ENCODE results near the gene SERPINA12. TPM values are rescaled to one million over a fixed set of nuclear protein-coding genes. Genes with fewer than 3 reads are reported as not detected.

Gene SERPINA12
- total and polyA plus RNA-seq, 4 donors: 0.28 TPM; not detected in 3

DNA sequence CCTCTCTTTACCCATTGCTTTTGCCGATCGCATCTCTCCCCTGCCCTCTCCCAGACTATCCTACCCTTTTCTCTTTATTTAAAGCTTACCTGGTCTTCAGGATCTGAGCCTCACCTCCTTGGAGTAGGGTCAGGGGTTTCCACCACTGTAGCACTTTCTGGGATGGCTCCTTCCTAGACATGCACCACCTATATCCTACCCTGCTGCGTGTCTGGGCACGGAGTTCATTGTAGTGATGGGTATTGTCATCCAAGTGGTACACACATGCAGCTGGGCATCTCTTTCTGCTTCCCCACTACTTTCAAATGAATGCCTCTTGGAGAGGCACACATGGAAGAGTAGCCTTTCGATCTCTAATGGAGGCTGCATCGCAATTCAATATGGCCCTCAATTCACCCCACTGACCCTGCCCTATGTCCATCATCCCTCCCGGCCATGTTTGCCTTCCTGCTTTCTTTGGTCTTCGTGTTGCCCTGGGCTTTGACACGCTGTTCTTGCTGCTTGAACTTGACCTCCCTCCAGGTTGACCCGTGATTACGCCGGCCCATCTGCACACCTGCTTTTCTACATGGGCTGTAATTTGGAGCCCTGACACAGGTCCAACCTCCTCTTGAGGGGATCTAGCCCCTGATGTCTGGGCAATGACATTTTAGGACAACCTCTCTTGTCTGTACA, 67.6 kb downstream of the SERPINA12 start:
- TF ChIP-seq NR2F2 (IDR thresholded peaks at IDR 0.05) (no peak), GABPA (IDR thresholded peaks at IDR 0.05 in 1 of 2, conservative IDR thresholded peaks at IDR 0.05 in 1 of 2) (no peak), FOXA1 (IDR thresholded peaks at IDR 0.05) (no peak), EGR1 (IDR thresholded peaks at IDR 0.05; ENCODE audit: low read depth in 2 of 2) (no peak), RXRA (IDR thresholded peaks at IDR 0.05) (no peak), HNF4G (IDR thresholded peaks at IDR 0.05) (no peak), HNF4A (conservative IDR thresholded peaks at IDR 0.05) (no peak), FOXA2 (IDR thresholded peaks at IDR 0.05) (no peak), JUND (IDR thresholded peaks at IDR 0.05) (no peak), RAD21 (IDR thresholded peaks at IDR 0.05) (no peak), SP1 (IDR thresholded peaks at IDR 0.05) (no peak)
- TF ChIP-seq, protein P1, sequence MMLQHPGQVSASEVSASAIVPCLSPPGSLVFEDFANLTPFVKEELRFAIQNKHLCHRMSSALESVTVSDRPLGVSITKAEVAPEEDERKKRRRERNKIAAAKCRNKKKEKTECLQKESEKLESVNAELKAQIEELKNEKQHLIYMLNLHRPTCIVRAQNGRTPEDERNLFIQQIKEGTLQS (IDR thresholded peaks at IDR 0.05): no peak
- TF ChIP-seq, protein P2, sequence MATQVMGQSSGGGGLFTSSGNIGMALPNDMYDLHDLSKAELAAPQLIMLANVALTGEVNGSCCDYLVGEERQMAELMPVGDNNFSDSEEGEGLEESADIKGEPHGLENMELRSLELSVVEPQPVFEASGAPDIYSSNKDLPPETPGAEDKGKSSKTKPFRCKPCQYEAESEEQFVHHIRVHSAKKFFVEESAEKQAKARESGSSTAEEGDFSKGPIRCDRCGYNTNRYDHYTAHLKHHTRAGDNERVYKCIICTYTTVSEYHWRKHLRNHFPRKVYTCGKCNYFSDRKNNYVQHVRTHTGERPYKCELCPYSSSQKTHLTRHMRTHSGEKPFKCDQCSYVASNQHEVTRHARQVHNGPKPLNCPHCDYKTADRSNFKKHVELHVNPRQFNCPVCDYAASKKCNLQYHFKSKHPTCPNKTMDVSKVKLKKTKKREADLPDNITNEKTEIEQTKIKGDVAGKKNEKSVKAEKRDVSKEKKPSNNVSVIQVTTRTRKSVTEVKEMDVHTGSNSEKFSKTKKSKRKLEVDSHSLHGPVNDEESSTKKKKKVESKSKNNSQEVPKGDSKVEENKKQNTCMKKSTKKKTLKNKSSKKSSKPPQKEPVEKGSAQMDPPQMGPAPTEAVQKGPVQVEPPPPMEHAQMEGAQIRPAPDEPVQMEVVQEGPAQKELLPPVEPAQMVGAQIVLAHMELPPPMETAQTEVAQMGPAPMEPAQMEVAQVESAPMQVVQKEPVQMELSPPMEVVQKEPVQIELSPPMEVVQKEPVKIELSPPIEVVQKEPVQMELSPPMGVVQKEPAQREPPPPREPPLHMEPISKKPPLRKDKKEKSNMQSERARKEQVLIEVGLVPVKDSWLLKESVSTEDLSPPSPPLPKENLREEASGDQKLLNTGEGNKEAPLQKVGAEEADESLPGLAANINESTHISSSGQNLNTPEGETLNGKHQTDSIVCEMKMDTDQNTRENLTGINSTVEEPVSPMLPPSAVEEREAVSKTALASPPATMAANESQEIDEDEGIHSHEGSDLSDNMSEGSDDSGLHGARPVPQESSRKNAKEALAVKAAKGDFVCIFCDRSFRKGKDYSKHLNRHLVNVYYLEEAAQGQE (IDR thresholded peaks at IDR 0.05): no peak
- TF ChIP-seq, protein P3, sequence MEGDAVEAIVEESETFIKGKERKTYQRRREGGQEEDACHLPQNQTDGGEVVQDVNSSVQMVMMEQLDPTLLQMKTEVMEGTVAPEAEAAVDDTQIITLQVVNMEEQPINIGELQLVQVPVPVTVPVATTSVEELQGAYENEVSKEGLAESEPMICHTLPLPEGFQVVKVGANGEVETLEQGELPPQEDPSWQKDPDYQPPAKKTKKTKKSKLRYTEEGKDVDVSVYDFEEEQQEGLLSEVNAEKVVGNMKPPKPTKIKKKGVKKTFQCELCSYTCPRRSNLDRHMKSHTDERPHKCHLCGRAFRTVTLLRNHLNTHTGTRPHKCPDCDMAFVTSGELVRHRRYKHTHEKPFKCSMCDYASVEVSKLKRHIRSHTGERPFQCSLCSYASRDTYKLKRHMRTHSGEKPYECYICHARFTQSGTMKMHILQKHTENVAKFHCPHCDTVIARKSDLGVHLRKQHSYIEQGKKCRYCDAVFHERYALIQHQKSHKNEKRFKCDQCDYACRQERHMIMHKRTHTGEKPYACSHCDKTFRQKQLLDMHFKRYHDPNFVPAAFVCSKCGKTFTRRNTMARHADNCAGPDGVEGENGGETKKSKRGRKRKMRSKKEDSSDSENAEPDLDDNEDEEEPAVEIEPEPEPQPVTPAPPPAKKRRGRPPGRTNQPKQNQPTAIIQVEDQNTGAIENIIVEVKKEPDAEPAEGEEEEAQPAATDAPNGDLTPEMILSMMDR (IDR thresholded peaks at IDR 0.05; ENCODE audit: low read depth, low read length, missing input control): no peak
- TF ChIP-seq, protein P4, sequence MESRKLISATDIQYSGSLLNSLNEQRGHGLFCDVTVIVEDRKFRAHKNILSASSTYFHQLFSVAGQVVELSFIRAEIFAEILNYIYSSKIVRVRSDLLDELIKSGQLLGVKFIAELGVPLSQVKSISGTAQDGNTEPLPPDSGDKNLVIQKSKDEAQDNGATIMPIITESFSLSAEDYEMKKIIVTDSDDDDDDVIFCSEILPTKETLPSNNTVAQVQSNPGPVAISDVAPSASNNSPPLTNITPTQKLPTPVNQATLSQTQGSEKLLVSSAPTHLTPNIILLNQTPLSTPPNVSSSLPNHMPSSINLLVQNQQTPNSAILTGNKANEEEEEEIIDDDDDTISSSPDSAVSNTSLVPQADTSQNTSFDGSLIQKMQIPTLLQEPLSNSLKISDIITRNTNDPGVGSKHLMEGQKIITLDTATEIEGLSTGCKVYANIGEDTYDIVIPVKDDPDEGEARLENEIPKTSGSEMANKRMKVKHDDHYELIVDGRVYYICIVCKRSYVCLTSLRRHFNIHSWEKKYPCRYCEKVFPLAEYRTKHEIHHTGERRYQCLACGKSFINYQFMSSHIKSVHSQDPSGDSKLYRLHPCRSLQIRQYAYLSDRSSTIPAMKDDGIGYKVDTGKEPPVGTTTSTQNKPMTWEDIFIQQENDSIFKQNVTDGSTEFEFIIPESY (IDR thresholded peaks at IDR 0.05): no peak
- WGBS: 89% methylated on average over 12 of the region's 12 CpGs
- Histone ChIP-seq H3K9ac (ENCODE audit: low read depth in 1 of 2, low read length in 2 of 2) (no peak overlapping the region), H3K4me1 (ENCODE audit: control insufficient read depth in 4 of 4, insufficient read depth in 4 of 4, low read length in 3 of 4) (peaks cover 0 to 5% (median 0%) of the 10 kb centered on the region in 4 donors), H3K27ac (ENCODE audit: low read depth in 1 of 2, low read length in 2 of 2) (no peak overlapping the region), H3K9me3 (ENCODE audit: control insufficient read depth in 4 of 4, low read length in 3 of 4) (no peaks in the 10 kb centered on the region), H3K27me3 (ENCODE audit: control insufficient read depth in 4 of 4, insufficient read depth in 4 of 4, low read length in 3 of 4) (no peaks in the 10 kb centered on the region), H3K4me3 (ENCODE audit: low read depth in 1 of 3, low read length in 3 of 3) (no peak overlapping the region), H3K36me3 (ENCODE audit: control insufficient read depth in 4 of 4, insufficient read depth in 3 of 4, low read depth in 1 of 4, low read length in 3 of 4) (peaks cover 0 to 35% (median 15%) of the 10 kb centered on the region in 4 donors)
- DNase-seq (ENCODE audit: low spot score): no peak

DNA sequence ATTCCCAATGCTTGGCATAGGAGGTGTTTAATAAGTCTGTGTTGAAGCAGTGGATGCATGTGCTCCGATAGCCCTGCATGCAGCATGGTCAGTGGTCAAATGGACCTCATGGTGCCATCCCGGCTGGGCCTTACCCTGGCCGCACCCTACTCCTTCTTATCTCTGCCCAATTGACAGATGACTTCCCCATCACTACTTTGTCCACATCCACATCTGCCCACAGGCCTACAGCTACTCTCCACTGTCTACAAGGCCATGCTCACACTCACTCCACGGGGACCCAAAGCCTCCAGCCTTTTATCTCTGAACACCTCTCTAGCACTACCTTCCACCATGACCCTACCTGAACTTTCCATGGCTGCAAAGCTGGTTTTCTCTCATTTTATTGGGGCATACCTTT, 68.1 kb downstream of the SERPINA12 start:
- Histone ChIP-seq H3K4me1 (ENCODE audit: control insufficient read depth in 4 of 4, insufficient read depth in 4 of 4, low read length in 3 of 4) (no peaks in the 10 kb centered on the region), H3K27me3 (ENCODE audit: control insufficient read depth in 4 of 4, insufficient read depth in 4 of 4, low read length in 3 of 4) (no peaks in the 10 kb centered on the region), H3K4me3 (ENCODE audit: low read depth in 1 of 3, low read length in 3 of 3) (no peak overlapping the region), H3K27ac (ENCODE audit: low read depth in 1 of 2, low read length in 2 of 2) (no peak overlapping the region), H3K9me3 (ENCODE audit: control insufficient read depth in 4 of 4, low read length in 3 of 4) (no peaks in the 10 kb centered on the region), H3K36me3 (ENCODE audit: control insufficient read depth in 4 of 4, insufficient read depth in 3 of 4, low read depth in 1 of 4, low read length in 3 of 4) (peaks cover 0 to 30% (median 14%) of the 10 kb centered on the region in 4 donors), H3K9ac (ENCODE audit: low read depth in 1 of 2, low read length in 2 of 2) (no peak overlapping the region)
- TF ChIP-seq HNF4A (conservative IDR thresholded peaks at IDR 0.05) (no peak), EGR1 (IDR thresholded peaks at IDR 0.05; ENCODE audit: low read depth in 2 of 2) (no peak), HNF4G (IDR thresholded peaks at IDR 0.05) (no peak), JUND (IDR thresholded peaks at IDR 0.05) (no peak), NR2F2 (IDR thresholded peaks at IDR 0.05) (no peak)
- no peak for DNase-seq (ENCODE audit: low spot score)
- 92% methylated on average over 4 of the region's 4 CpGs for WGBS
